Adrenal gland (tissue), 5 donors: Measurements from ENCODE around the gene MLLT1.
A peak's percentile ranks its signal among the peaks of the same experiment; 100 is the strongest.

ENCODE experiments used
- CTCF ChIP-seq, 6 experiments: fragments of 450-650 bp in 4 of 6; fragments of 200-600 bp in 2 of 6; sonication (generic) in 1 of 6; IDR thresholded peaks; 1 replicate in 5 of 6; 2 replicates in 1 of 6; pipeline versions ENCODE4 v1.5.1 to v1.8.0; 2016 to 2021; ENCODE audit warnings: antibody characterized with exemption in 6 of 6, mild to moderate bottlenecking in 2 of 6, moderate library complexity in 1 of 6
- POLR2A ChIP-seq, 2 donors: fragments of 450-650 bp; IDR thresholded peaks; one replicate each; pipeline ENCODE4 v1.6.1; 2017; ENCODE audit warnings: antibody characterized with exemption in 2 of 2, mild to moderate bottlenecking in 2 of 2, moderate library complexity in 1 of 2
- donor health status: DM: no; HTN: no; CAD: no.

GRCh38 chr19:6218491-6219146 lies 61.2 kb downstream of the MLLT1 start:
- TF ChIP-seq CTCF (IDR thresholded peaks at IDR 0.05) (peak; percentile 96 to 99 (median 98)), POLR2A (IDR thresholded peaks at IDR 0.05) (no peak)
